Fibroblast of skin of left quadriceps (primary cell): ENCODE data around the gene NUDT3.
"Not testable (repeated sequence)": the region's sequence is repeated elsewhere in the genome, so short reads cannot be mapped to it uniquely, and the experiment has no call there.

Source experiments
- DNase-seq, 2 experiments: peaks; one replicate each; pipeline ENCODE4 v3.0.0-alpha.2; 2013; ENCODE audit warnings: low read depth in 2 of 2

NUDT3 gene

DNA sequence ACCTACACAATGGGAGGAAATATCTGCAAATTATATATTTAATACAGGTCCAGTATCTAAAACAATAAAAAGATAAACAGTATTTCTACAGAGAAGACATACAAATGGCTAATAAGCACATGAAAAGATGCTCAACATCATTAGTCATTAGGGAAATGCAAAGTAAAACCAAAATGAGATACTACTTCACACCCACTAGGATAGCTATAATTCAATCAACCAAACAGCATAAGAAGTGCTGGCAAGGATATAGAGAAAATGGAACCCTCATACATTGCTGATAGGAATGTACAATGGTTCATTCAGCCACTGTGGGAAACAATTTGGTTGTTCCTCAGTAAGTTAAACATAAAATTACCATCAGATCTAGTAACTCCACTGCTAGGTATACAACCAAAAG, 48.7 kb downstream of the NUDT3 start:
- no peak for DNase-seq

DNA sequence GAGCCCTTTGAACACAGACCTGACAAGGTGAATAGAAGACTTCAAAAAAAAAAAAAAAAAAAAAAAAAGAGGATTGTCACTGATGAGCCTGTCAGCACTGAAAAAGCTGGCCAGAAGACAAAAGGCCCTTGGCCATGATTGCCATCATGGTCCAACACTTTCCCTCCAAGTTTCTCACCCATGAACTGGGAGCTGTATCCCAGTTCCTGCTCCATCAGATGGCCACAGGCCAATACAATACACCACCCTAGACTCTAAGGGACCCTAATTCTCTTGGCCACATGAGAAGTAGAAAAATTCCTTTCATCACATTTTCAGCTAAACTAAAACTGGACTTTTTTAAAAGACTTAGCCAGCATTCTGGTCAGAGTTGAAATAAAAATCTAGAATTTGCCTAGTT, 50.2 kb downstream of the NUDT3 start:
- no peak for DNase-seq

DNA sequence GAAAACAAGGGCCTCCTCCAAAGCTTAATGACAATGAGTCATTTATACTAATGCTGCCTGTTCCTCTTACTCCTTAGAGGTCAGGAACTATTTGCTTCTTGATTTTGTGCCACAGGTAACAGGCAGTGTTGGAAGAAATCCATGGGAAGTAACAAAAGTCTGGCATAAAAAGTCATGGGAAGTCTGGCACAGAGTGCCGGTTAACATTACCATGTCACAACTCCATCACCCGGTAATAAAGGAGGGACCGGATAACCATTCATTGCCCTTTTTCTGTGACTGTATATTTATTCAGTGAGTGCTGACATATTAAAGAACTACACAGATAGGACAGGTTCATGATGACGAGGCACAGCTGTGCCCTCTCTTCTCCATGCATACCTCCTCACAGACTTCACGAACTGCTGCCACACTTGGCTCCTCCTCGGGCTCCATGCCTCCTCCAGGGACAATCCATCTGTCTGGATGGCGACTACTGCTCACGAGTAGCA, 50.9 kb downstream of the NUDT3 start:
- no peak for DNase-seq

DNA sequence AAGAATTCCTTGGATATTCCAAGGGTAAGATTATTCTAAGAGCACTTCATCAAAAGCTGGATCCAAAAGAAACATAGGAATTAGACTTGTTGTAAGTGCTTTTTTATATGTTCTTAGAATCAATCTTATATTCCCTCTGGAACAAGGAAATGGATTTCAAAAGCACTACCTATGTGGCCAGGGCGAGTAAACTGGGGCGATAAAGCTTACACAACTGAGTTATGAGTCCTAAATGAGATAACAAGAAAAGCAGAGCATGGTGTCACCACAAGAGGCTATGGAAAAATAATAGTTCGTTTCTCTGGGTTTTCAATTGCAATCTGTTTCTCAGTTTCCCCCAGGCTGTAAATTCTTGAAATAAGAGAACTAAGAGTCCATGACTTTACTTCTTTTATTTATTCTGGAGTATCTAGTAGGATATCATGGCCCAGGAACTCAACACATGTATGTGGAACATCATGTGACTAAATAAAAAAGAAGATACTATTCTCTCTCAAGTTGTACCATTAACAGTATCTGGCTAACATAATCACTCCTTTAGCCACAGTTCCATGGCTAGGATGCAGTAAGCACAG, 51.5 kb downstream of the NUDT3 start:
- DNase-seq, result no peak

DNA sequence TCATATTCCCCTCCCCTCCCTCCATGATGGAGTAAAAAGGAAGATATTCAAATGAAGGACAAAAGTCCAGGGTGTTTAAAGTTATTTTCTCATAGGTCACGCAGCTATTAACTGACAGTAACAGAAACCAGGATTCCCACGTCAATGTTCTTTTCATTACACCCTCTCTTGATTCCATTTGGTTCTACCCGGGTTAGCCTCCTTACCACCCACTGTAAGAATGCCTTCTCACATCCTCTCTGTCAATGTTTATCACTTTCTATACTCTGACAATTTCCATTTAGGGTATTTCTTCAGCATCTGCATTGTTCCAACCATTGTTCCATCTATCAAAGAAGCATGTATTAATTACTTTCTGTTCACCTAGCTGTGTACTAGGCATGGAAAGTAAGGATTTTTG, 52.1 kb downstream of the NUDT3 start:
- no peak for DNase-seq

DNA sequence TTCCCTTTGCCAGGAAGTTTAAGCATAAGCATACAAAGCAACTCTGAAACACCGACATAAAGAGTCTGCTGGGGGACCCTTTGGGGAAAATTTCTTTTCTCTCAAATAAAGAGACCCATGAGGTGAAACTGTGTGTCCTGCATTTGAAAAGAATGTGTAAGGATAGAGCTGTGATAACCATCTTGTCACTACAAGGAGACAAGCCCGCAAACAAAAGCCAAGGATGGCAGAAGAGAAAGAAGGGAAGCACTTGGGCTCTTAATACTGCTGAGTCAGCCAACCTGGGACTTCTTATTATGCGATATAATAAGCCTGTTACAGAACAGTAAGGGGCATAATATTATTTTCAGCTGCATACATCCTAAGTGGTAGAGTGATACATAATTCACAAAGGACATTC, 52.5 kb downstream of the NUDT3 start:
- no peak for DNase-seq

DNA sequence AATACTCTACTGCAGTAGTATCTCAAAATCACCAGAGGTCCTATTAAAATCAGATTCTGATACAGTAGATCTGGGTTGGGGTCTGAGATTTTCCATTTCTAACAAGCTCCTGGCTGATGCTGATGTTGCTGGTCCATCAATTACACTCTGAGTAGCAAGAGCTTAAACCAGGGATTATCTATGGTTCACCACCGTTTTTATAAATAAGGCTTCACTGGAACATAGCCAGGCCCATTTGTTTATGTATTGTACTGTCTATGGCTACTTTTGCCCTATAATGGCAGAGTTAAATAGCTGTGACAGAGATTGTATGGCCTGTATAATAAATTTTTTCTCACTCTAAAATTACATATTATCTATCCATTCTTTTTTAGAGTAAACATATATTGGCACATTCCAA, 53.0 kb downstream of the NUDT3 start:
- DNase-seq, result no peak

DNA sequence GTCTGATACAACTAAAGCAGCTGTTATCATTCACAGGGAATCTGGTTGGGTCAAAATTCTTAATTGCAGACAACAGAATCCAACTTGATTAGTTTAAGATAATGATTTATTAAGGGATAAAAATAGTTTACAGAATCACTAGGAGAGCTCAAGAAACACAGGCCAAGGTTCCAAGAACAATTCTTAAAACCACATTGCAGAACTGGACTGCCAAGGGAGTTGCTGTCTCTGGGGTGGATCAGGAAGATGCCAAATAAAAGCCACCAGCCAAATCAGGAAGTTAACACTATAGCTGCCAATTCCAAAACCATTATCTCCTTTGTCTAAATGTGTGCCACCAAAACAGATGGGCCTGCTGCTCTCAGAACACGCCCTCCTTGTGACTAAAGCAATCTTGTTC, 53.7 kb downstream of the NUDT3 start:
- no peak for DNase-seq

DNA sequence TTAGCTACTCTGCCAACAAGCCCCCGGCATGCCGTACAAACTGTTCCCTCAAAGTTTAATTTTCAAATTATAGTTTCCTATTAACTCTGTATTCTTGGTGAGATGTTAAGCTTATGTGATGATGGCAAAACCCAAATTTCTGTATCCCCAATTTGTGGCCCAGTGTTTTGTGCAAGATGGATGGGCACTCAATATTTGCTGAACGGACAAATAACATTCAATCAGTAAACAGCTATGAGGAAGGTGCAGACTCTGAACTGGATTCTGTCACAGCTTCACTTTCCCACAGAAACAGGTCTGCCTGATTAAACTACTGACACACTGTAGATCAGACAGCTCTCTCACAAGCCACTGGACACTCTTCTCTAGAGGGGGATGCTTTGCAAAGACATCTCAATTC, 54.1 kb downstream of the NUDT3 start:
- DNase-seq, result no peak

DNA sequence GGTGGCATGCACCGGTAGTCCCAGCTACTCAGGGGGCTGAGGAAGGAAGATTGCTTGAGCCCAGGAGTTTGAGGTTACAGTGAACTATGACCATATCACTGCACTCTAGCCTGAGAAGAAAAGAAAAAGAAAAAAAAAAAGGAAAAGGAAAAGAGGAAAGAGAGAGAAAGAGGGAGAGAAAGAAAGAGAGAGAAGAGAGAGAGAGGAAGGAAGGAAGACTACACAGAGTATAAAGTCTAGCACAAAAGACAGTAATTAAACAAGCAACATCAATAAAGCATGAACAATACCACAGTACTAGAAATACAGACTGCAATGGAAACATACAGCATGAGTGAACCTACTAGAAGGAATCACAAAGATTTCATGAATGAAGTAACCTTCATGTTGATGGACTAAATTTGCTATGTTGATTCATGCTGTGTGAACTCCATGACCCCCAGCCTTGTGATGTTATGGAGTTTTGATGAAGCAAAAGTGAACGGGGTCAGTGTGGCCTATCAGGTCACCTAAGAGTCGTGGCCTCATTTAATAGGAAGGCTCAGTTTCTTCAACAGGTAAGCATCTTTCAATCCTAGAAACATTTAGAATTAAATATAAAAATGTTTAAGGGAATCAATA, 57.6 kb downstream of the NUDT3 start:
- DNase-seq, result no peak

DNA sequence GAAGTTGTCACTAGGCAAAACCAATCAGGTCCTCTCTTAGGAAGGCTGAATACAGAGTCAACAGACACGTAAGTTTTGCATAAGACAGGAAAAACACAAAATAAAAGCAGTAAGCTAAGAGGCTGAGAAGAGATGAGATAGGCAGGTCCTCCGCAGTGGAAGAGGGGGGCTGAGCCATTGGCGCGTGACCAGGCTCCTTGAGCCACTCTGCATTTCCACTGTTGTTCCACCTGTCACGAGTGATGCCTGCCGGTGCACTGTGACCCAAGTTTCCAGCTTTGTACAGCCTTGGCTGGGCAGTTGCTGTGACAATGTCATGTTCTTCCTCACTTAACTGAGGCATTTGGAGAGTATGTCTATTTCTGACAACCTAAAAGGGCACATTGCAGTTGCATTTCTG, 58.6 kb downstream of the NUDT3 start:
- DNase-seq, result no peak

DNA sequence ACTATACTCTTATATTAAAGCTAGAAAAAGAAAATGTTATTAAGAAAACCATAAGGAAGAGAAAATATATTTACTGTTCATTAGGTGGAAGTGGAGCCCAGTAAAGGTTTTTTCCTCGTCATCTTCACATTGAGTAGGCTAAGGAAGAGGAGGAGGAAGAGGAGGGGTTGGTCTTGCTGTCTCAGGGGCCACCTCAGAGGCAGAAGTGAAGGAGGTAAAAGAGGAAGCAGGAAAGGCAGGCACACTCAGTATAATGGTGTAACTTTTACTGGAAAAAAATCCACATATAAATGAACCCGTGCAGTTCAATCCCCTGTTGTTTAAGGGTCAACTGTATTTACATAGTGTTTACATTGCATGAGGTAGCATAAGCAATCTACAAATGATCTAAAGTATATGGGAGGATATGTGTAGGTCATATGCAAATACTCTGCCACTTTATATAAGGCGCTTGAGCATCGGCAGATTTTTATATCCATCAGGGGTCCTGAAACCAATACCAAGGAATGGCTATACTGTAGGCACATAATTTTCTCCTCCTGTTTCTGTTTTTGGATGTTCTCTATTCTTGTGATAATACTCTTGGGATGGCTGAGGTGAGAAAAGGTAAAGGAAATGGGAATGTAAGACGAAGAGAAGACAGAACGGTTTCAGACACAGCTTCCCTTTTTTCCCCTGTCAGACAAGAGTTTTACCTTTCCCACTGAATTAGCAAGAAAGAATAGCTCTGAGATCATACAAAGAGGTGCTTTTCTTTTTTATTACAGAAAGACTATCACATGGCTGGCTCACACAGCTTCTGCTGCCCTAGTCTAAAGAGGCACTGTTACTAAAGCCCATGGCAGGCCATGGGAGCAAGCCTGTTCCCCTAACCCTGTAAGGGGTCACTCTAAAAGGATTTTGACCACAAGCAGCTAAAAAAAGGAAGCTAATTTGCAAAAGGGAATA, 59.9 kb downstream of the NUDT3 start:
- no peak for DNase-seq

DNA sequence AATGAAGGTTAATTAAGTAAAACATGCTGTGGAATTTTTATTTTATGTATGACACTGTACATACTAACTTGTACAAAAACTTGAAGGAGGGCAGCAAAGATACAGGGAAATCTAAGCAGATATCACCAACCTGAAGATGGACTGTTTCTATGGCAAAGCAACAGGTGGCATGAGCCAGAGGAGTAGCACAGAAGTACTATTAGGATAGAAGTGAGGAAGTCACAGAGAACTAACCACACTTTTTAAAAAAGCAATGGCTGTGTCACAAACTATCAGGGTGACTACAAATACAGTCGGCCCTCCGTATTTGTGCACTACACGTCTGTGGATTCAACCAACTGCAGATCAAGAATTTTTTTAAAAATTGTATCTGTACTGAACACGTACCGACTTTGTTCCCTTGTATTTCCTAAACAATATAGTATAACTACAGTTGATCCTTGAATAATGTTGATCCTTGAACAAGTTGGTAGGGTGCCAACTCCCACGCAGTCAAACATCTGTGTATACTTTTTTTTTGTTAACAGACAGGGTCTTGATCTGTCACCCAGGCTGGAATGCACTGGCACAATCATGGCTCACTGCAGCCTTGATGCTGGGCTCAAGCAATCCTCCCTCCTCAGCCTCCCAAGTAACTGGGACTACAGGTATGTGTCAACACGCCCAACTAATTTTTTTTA, 61.0 kb downstream of the NUDT3 start:
- no peak for DNase-seq

DNA sequence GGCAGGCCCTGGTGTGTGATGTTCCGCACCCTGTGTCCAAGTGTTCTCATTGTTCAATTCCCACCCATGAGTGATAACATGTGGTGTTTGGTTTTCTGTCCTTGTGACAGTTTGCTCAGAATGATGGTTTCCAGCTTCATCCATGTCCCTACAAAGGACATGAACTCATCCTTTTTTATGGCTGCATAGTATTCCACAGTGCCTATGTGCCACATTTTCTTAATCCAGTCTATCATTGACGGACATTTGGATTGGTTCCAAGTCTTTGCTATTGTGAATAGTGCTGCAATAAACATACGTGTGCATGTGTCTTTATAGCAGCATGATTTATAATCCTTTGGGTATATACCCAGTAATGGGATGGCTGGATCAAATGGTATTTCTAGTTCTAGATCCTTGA, 62.7 kb downstream of the NUDT3 start:
- DNase-seq, result not testable (repeated sequence)

DNA sequence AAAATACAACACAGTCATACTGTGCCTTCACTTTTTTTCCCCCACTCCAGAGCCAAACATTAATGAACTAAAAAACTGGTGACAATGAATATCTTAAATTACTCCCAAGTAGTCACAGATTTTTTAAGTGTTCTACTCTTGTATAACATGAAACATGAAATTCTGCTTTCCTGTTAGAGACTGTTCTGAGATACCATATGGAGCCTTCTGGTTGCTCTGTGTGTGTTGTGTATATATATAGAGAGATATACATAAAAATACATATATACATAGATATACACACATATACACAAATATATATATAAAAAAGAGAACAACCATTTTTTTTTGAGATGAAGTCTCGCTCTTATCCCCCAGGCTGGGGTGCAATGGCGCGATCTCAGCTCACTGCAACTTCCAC, 63.5 kb downstream of the NUDT3 start:
- no peak for DNase-seq

DNA sequence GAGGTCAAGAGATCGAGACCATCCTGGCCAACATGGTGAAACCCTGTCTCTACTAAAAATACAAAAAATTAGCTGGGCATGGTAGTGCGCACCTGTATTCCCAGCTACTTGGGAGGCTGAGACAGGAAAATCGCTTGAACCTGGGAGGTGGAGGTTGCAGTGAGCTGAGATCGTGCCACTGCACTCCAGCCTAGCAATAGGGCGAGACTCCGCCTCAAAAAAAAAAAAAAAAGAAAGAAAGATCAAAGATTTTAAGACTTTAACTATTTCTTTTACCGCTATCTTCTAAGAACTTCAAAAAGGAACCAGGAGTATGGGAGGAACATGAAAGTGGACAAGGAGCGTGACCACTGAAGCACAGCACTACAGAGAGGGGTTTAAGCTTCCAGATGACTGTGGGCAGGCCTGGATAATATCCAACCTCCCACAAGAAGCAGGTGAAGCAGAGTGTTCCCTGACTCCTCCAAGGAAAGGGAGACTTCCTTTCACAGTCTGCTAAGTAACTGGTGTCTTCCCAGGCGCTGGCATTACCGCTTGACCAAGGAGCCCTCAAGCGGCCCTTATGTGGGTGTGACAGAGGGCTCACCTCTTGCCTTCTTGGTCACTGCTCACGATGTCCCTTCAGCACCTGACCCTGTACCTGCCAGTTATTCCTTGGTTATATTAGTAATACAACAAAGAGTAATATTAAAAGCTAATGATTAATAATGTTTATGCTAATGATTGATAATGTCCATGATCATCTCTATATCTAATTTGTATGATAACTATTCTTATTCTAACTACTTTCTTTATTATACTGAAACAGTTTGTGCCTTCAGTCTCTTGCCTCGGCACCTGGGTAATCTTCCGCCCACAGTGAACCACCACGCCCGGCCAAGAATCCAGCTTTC, 64.9 kb downstream of the NUDT3 start:
- DNase-seq, result not testable (repeated sequence)

DNA sequence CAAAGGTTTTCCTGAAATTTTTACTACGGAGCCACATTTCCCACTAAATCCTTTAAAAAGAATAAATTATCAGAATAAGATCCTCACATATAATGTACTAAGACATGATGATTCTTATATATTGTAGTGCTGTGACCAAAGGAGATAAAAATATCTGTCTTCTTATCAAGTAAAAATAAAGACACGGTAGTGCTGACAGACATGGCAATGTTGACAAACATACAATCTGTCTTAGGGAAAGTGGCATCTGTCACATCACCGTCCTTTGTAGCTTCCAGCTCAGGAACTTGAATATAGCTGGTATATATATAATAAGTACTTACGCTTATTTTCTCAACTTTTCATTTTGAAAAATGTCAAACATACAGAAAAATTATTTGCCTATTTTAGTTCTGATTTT, 66.8 kb downstream of the NUDT3 start:
- DNase-seq, result no peak

DNA sequence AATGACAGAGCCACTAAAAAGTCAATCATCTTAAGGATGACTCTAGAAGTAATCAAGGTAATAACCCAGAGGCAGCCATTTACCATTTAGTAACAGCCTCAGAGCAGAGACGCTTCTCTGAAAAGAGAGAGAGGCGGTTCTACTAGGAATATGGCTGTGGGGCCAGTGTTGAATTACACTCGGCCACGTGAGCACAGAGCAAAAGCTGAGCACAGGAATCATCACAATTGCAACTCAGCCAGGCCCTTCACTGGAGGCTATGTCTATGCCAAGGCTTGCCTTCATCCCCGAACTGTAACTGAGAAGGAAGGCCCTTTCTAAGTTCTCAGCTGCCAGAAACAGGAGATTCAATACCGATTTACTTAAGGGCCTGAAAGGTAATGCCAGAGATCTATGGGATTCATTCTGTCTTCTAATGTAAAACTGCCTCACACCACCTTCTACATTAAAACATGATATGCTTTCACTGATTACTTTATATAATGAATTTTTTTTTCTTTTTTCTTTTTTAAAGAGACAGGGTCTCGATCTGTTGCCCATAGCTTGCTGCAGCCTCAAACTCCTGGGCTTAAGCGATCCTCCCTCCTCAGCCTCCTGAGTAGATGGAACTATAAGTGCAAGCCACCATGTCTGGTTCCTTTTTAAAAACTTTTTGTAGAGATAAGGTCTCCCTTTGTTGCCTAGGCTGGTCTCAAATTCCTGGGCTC, 67.6 kb downstream of the NUDT3 start:
- peak in 1 of 2 experiments; percentile 14 for DNase-seq

DNA sequence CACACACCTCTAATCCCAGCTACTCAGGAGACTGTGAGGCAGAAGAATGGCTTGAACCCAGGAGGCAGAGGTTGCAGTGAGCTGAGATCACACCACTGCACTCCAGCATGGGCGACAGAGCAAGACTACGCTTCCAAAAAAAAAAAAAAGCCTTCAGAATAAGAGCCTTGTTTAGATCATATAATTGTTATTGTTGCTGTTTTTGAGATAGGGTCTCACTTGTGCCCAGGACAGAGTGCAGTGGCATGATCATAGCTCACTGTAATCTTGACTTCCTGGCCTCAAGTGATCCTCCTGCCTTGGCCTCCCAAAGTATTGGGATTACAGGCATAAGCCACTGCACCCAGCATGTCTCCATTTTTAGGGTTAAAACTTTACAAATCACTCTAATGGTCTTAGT, 68.2 kb downstream of the NUDT3 start:
- not testable (repeated sequence) for DNase-seq

DNA sequence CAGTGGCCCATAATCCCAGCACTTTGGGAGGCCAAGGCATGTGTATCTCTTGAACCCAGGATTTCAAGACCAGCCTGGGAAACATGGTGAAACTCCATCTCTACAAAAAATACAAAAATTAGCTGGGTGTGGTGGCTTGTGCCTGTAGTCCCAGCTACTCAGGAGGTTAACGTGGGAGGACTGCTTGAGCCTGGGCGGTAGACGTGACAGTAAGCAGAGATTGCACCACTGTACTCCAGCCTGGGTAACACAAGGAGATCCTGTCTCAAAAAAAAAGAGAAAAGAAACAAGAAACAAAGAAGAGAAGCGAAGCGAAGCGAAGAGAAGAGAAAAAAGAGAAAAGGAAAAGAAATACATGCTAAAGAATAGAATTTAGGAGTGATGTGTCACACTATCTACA, 69.2 kb downstream of the NUDT3 start:
- no peak for DNase-seq

DNA sequence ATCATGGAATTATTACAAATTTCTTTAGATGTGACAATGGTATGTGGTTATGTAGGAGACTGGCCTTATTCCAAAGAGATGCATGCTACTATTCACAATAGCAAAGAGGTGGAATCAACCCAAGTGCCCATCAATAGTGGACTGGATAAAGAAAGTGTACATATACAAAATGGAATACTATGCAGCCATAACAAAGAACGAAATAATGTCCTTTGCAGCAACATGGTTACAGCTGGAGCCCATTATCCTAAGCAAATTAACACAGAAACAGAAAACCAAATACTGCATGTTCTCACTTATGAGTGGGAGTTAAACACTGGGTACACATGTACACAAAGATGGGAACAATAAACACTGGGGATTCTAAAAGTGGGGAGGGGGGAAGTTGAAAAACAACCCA, 69.7 kb downstream of the NUDT3 start:
- DNase-seq, result no peak
